Measurements from ENCODE around the gene PWWP2B. TPM values are rescaled to one million over a fixed set of nuclear protein-coding genes. Genes with fewer than 3 reads are reported as not detected.
"Not testable (repeated sequence)": the region's sequence is repeated elsewhere in the genome, so short reads cannot be mapped to it uniquely, and the experiment has no call there.

The PWWP2B gene
- total RNA-seq, 1 donor from 2014 or later, result 12.9 TPM

DNA sequence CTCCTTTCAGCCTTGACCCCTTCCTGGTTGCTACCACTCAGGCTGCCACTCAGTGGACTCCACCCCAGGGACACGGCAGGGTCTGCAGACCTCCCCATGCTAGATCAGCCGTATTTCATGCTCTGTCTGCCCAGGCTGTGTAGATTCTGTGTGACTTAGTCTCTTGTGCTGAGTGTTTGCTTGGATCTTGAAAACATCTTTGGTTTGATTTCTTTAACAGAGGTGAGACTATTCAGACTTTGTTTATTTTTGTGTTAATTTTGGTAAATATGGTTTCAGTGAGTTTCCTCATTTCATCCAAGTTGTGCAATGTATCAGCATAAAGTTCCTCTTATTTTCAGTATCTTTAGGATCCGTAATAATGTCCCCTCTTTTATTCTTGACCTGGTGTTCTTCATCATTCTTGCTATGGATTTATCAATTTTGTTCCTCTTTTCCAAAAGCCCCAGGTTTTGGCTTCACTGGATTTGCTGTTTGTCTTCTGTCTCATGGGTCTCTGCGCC, 21.2 kb upstream of the PWWP2B start:
- Mint-ChIP-seq H3K4me3 (ENCODE audit: unreplicated experiment) (no peak overlapping the region), H3K27ac (ENCODE audit: unreplicated experiment) (no peak overlapping the region), H3K9me3 (ENCODE audit: unreplicated experiment) (no peaks in the 10 kb centered on the region), H3K36me3 (ENCODE audit: unreplicated experiment) (peaks cover 17% of the 10 kb centered on the region), H3K4me1 (ENCODE audit: unreplicated experiment) (no peaks in the 10 kb centered on the region), H3K27me3 (ENCODE audit: unreplicated experiment) (no peaks in the 10 kb centered on the region)
- no peak for TF ChIP-seq CTCF (IDR thresholded peaks at IDR 0.05)
- no peak for DNase-seq (ENCODE audit: extremely low spot score, unreplicated experiment)

DNA sequence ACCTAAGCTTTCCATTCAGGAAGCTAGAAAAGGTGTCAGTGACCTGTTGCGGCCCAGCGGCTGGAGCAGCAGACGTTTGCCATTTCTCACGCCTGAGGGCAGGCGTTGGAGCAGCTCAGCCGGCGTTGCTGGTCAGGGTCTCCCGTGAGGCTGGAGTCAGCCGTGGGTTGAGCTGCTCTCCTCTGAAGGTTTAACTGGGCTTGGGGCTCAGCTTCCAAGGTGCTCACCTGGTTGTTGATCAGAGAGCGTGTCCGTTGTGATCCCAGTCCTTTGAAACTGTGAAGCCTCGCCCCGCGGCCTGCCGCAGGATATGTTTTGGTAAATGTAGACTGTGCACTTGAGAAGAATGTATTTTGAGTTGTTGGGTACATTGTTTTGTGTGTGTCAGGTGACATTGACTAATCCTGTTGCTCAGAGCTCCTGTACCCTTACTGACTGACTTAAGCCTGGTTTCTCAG, 20.6 kb upstream of the PWWP2B start:
- no peaks in the 10 kb centered on the region for H3K9me3 Mint-ChIP-seq (ENCODE audit: unreplicated experiment)

DNA sequence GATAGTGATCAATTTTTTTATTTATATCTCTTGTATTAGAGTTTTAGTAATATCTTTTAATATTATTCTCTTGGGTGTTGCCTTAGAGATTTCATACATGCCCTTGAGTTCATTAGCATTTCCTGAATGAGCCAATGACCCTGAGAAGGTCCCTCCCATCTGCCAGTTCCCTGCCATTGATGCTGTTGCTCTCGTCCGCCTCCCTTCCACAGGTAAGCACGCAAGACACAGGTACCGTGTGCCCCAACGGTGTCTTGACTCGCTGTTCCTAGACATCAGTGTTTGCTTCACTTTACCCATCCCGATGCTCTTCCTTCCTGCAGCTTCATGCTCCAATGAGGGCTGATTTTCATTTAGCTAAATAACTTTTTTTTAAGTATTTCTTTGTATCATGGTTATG, 19.7 kb upstream of the PWWP2B start:
- no peaks in the 10 kb centered on the region for H3K27me3 Mint-ChIP-seq (ENCODE audit: unreplicated experiment)
- peaks cover 17% of the 10 kb centered on the region for H3K36me3 Mint-ChIP-seq (ENCODE audit: unreplicated experiment)
- TF ChIP-seq CTCF (IDR thresholded peaks at IDR 0.05), result no peak
- no peaks in the 10 kb centered on the region for H3K4me1 Mint-ChIP-seq (ENCODE audit: unreplicated experiment)
- H3K4me3 Mint-ChIP-seq (ENCODE audit: unreplicated experiment), result no peak overlapping the region
- H3K9me3 Mint-ChIP-seq (ENCODE audit: unreplicated experiment), result no peaks in the 10 kb centered on the region
- H3K27ac Mint-ChIP-seq (ENCODE audit: unreplicated experiment), result no peak overlapping the region
- no peak for DNase-seq (ENCODE audit: extremely low spot score, unreplicated experiment)

More for the DNA sequence above, 20.6 kb upstream of the PWWP2B start:
- Mint-ChIP-seq H3K4me3 (ENCODE audit: unreplicated experiment) (no peak overlapping the region), H3K4me1 (ENCODE audit: unreplicated experiment) (no peaks in the 10 kb centered on the region), H3K27me3 (ENCODE audit: unreplicated experiment) (no peaks in the 10 kb centered on the region), H3K27ac (ENCODE audit: unreplicated experiment) (no peak overlapping the region), H3K36me3 (ENCODE audit: unreplicated experiment) (peaks cover 17% of the 10 kb centered on the region)
- no peak for DNase-seq (ENCODE audit: extremely low spot score, unreplicated experiment)
- no peak for TF ChIP-seq CTCF (IDR thresholded peaks at IDR 0.05)

GRCh38 chr10:132379026-132379425, 18.0 kb upstream of the PWWP2B start:
- peaks cover 17% of the 10 kb centered on the region for H3K36me3 Mint-ChIP-seq (ENCODE audit: unreplicated experiment)
- H3K27me3 Mint-ChIP-seq (ENCODE audit: unreplicated experiment); H3K9me3 Mint-ChIP-seq (ENCODE audit: unreplicated experiment); H3K4me1 Mint-ChIP-seq (ENCODE audit: unreplicated experiment); H3K4me3 Mint-ChIP-seq (ENCODE audit: unreplicated experiment); DNase-seq (ENCODE audit: extremely low spot score, unreplicated experiment); H3K27ac Mint-ChIP-seq (ENCODE audit: unreplicated experiment): not testable (repeated sequence)

GRCh38 chr10:132380986-132381385, 16.0 kb upstream of the PWWP2B start:
- not testable (repeated sequence) for H3K9me3 Mint-ChIP-seq (ENCODE audit: unreplicated experiment); H3K27me3 Mint-ChIP-seq (ENCODE audit: unreplicated experiment); H3K4me3 Mint-ChIP-seq (ENCODE audit: unreplicated experiment); DNase-seq (ENCODE audit: extremely low spot score, unreplicated experiment); H3K27ac Mint-ChIP-seq (ENCODE audit: unreplicated experiment); H3K4me1 Mint-ChIP-seq (ENCODE audit: unreplicated experiment)
- H3K36me3 Mint-ChIP-seq (ENCODE audit: unreplicated experiment), result peaks cover 11% of the 10 kb centered on the region

DNA sequence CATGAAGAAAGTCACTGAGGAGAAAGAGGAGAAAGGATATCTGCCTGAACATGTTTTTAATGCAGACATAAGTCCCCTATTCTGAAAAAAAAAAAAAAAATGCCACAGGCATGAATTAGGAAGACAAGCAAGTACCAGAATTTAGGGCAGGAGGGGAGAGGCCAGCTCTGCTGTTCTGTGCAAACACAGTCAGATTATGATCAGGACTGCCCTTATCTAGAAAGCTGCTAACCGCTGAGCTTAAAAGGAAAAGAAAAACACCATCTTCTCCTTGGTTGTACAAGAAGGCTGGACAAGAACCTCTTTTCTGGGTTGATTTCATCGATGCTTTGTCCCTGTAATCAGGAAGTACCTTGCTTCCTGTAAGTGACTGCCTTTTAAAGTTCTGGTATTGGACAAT, 15.3 kb upstream of the PWWP2B start:
- TF ChIP-seq CTCF (IDR thresholded peaks at IDR 0.05), result no peak
- no peak for DNase-seq (ENCODE audit: extremely low spot score, unreplicated experiment)
- no peaks in the 10 kb centered on the region for H3K27me3 Mint-ChIP-seq (ENCODE audit: unreplicated experiment)
- no peak overlapping the region for H3K4me3 Mint-ChIP-seq (ENCODE audit: unreplicated experiment)
- no peak overlapping the region for H3K27ac Mint-ChIP-seq (ENCODE audit: unreplicated experiment)
- peaks cover 11% of the 10 kb centered on the region for H3K36me3 Mint-ChIP-seq (ENCODE audit: unreplicated experiment)
- H3K9me3 Mint-ChIP-seq (ENCODE audit: unreplicated experiment), result no peaks in the 10 kb centered on the region
- peaks cover 5% of the 10 kb centered on the region for H3K4me1 Mint-ChIP-seq (ENCODE audit: unreplicated experiment)
